ENCODE results near the gene AVPR2.

DNA sequence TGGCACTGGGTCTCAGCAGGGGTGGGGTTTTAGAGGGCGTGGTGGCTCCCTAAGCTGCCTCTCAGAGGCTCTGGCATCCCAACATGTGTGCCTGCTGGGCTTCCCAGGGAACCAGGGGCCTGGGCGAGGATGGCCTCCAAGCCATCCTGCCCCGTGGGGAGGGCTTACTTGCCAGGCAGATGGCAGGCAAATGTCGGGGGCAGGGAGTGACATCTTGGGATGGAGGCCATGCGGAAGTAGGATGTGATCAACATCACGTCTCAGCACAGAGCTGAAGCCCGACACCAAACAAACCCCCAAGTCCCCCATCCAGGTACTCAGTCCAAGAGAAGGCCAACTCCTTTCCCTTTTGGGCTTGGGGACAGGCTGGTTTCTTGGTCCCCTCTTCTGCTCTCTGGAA is 23.2 kb upstream of the AVPR2 start:
- TF ChIP-seq CTCF (IDR thresholded peaks at IDR 0.05; ENCODE audit: low read length): no peak
- no peak for TF ChIP-seq EZH2 (optimal IDR thresholded peaks at IDR 0.05; ENCODE audit: low read depth, low read length)
